GM19351 (cell line): ENCODE results near the gene H1-8.
"Not testable (repeated sequence)": the region's sequence is repeated elsewhere in the genome, so short reads cannot be mapped to it uniquely, and the experiment has no call there.

Source experiments
- ATAC-seq: cut with Tn5 transposase; IDR thresholded peaks from one replicate; pipeline ENCODE4 v1.9.1; 2021; ENCODE audit warnings: mild to moderate bottlenecking, moderate library complexity; ENCODE audit not compliant: unreplicated experiment

H1-8 gene, protein sequence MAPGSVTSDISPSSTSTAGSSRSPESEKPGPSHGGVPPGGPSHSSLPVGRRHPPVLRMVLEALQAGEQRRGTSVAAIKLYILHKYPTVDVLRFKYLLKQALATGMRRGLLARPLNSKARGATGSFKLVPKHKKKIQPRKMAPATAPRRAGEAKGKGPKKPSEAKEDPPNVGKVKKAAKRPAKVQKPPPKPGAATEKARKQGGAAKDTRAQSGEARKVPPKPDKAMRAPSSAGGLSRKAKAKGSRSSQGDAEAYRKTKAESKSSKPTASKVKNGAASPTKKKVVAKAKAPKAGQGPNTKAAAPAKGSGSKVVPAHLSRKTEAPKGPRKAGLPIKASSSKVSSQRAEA

GRCh38 chr3:129543156-129543790, at the start of gene H1-8:
TSS of gene H1-8 (plus strand) at chr3:129543175. CDS start at chr3:129543219, 44 bp downstream.
- ATAC-seq, result no peak

DNA sequence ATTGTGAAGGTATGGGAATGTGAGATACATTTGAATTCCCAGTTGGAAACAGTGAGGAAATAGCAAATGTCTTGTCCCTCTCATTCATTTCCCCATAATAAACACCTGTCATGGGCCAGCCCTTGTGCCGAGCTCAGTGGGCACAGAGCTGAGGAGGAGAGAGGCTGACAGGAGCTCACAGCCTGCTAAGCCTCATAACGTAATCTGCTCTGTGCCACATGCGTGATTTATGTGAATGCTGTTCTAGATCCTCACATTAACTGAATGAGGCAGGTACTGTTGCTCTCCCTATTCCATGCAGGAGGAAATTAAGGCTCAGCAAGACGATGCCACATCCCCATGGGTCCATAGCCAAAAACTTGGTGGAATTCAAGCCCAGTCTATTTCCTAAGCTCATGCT, 49.8 kb upstream of the H1-8 start:
- no peak for ATAC-seq

DNA sequence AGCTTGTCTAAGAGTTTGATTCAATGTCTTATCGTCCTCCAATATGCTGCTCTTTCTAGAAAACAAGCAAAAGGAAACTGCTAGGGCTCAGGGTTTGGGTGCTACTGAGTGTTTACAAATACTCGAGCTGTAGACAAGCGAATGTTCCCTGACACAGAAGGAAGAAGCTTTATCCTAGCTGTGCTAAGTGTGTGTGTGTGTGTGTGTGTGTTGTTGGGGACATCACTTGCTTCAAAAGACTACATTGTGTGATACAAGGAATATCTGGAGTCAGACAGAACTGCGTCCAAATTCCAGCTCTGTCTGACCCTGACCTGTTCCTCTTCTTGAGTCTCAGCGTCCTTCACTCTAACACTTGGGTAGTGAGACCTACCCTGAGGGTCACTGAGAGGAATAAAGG, 48.5 kb upstream of the H1-8 start:
- not testable (repeated sequence) for ATAC-seq

DNA sequence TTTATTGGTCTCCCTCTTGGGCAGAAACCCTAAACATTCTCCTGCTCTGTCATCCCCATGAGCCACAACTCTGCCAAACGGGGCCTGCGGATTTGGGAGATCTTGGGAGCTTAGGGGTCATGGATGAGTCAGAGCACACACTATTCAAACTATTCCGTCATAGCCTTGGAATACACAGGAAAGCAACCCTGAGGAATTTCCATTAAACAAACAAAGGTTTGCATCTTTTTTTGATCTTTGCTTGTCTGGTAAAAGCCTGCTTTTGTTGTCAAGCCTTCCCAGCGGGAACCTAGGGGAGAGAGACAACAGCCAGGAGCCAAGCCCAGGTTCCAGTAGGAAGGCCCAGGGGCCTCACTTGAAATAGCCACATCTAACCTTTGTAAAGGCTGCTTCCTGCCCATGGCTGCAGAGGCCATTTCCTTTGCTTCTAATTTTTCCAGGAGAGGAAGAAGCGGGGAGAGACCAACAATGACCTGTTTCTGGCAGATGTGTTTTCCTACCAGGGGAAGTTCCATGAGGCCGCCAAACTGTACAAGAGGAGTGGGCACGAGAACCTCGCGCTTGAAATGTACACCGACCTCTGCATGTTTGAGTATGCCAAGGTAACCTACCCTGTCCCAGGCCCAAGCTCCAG, 47.9 kb upstream of the H1-8 start:
- ATAC-seq, result not testable (repeated sequence)

- ATAC-seq, result not testable (repeated sequence)
These were observed 45.1 kb upstream of the H1-8 start for GRCh38 chr3:129497876-129498275.

DNA sequence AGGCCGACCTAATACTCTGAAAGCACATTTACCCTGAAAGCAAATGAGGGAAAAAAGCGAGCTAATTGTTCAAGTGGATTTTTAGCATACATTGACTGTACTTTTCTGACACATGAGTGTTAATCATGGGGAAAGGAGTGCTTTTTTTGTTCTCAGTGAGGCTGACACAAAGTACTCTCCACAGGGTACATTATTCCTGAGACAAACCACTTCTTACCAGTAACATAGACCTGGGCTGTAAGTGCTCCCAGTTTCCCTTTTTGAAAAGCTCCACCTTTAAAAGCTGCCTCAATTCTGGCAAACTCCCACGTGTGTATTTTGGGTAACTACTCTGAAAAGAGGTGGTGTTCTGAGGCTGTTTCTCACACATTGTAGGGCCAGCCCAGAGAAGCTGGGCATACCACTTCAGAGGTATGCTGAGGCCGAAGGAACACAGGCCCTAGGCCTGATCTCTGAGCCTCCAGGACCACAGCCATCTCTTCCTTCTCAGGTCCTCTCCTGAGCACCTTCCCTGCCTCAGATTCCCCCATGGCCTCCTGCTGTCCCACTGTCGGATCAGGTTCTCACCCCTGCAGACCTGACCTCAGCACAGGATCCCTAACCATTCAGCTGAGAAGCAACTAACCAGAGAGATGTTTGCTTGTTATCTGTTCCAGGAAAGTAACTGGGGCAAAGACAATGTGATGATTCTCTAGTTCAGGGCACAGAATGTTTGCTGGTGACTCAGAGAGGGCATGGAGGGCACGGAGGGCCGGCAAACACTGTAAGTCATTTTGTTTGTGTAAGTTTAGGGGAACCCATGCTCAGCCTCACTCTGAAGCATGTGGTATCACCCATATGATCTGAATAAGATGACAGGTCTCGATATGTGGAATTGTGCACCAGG, 44.1 kb upstream of the H1-8 start:
- not testable (repeated sequence) for ATAC-seq

DNA sequence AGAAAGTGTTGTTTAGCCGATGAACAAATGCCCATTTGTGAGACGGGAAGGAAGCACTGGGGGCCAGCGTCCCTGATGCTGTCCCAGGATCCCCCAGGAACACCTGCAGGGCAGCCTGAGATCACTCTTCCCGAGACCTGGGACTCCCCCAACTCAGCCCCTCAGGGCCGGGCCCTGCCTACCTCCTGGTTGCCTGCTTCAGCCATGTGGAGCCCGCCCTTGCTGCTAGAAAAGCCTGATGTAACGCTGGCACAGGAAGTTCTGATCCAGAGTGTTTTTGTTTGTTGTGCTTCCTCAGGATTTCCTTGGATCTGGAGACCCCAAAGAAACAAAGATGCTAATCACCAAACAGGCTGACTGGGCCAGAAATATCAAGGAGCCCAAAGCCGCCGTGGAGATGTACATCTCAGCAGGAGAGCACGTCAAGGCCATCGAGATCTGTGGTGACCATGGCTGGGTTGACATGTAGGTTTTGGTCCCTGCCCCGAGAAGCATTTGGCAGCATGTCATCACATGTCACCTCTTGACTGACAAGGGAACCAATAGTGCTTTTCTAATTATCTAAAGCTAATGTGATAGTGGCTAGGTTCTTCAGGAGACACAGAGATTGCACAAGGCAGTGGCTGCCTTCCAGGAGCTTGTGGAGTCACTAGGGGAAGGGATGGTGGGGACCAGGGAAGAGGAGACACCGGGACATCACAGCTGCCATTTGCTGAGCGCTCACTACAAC, 43.2 kb upstream of the H1-8 start:
- ATAC-seq, result not testable (repeated sequence)

DNA sequence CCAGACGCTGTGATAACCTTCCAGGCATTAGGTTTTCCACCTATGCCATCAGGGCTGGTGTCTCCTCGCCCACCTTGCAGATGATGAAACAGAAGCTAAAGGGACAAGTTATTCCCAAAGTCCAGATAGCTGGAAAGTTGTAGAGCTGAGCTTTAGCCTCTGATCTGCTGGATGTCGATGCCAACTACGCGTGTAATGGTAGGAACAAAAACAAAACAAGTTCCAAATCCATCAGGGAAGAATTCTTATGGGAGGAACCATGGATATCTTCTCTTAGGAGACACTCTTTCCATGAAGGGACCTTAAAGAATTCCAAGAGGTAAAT, 42.7 kb upstream of the H1-8 start:
- no peak for ATAC-seq

DNA sequence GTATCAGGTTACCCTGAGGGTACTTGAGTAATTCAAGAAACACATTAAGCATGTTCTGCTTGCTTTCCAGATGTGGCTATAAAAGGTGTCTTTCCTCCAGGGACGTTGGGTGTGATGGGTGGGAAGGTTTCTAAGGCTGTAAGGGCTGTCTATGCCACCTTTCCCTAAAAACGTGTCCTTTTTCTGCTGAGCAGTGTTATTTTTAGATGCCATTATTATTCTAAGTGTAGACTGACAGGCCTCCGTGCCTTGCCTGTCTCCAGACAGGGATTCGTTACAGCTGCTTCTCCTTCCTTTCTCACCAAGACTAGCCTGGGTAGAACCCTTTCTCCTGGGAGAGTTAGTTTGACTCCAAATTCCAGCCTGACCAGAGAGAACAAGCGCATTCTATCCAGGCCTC, 41.3 kb upstream of the H1-8 start:
- no peak for ATAC-seq

GRCh38 chr3:129502641-129503408, 40.1 kb upstream of the H1-8 start:
- ATAC-seq, result no peak

DNA sequence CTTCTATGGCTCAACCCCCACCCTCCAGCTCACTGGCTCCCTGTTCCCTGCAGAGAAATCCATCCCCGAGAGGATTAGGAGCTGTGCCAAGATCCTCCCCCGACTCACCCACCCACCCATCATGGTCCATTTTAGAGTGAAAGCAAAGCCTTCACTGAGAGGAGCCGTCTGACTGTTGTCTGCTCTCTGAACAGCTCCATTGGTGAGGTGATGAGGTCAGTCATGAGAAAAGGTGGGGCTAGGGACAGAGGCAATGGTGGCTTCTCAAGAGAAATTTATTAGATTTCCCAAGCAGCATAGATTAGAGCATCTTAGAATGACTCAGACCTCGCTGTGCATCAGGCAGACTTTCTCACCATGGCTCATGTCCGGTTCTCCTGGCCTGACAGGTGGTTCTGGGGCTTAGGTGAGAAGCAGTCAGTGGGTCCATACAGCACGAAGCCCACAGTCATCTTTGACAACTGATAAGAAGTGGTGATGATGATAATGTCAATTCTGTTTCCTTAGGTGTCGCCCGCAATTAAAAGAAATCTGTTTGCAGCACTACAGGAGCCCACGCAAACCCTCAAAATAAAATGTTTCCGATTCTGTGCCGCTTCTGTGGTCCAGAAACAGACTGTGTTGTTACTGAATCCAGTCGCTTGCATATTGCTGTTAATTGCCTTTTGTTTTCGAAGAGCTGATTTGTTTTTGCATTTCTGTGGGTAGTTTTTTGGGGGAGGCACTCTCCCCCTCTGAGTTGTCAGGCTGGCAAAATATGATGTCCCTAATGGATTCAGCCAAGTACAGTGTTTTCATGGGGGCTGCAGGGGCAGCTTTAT, 39.3 kb upstream of the H1-8 start:
- ATAC-seq, result no peak

- no peak for ATAC-seq
These were observed 38.4 kb upstream of the H1-8 start for GRCh38 chr3:129504471-129505100.

DNA sequence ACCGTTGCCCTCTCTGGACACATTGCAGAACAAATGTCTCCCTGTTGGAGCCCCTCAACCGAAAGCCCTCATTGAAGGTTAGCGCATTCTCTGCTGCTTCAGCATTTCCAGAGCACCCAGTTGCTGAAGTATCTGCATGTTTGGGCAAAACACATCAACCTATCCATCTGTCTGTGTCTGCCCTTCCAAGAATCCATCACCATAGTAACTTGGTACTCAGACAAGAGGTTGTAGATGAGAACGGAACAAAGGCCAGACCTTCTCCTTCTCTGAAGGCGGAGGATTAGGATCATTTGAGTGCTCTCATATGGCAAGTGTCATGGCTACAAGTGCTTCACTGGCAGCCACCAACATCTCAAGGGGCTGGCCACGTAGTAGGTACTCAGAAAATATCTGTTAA, 37.6 kb upstream of the H1-8 start:
- ATAC-seq, result no peak

GRCh38 chr3:129506231-129506742, 36.7 kb upstream of the H1-8 start:
- ATAC-seq, result no peak

DNA sequence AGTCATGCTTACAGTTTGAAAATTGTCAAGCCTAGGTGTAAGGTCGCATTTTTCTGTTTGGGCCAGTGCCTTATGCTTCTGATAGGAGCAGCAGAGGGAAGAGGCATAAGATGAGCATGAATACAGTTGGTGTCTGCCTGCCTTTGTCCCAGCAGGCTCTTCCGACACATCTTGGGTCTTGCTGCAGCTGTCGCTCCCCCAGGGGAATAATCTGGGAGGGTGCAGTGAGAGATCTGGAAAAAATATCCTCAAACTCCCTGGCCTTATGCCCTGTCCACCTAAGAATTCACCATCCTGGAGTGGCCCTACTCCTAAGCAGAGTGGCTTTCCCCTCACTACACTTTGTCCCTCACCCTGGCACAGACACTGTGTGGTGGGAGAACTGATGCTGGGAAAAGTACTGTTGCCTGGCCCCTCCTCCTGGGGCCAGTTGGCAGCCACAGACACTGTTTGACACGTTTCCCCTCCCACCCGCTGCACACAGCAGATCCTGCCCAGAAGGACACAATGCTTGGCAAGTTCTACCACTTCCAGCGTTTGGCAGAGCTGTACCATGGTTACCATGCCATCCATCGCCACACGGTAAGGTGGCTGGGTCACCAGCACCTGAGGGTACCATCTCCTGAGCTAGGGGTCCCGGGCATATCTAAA, 35.7 kb upstream of the H1-8 start:
- ATAC-seq, result no peak

DNA sequence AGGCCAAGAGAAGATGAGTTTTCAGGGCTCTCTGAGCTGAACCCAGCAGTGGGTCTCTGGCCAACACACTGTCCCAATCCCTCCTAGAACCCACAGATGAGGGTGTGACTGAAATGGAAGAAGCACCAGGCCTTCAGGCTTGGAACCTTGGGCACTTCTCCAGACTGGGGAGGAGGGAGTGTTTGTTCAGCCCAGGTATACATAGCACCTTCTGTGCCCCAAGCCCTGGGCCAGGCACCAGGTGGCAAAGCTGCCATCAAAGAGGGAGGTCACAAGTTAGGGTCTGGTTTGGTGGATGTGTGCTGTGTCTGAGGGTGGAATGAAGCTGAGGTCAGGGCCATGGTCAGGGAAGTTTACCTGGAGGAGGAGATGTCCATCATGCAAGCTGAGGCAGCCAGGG, 30.4 kb upstream of the H1-8 start:
- ATAC-seq, result no peak

- no peak for ATAC-seq
These were observed 29.3 kb upstream of the H1-8 start for GRCh38 chr3:129513705-129514104.

DNA sequence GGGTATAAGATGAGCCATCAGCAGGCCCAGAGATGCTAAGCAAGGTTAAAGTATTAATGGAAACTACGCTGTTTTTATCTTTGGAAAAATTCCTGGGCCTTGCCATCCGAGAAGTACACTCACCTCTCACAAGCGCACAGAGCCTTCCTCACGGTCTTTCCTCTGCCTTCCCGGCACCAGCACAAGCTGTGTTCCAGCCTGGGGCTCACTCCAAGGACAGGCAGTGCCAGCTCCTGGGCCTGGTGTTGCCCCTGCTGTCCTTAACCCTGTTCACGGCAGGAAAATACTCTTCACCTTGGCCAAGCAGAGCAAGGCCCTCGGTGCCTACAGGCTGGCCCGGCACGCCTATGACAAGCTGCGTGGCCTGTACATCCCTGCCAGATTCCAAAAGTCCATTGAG, 28.9 kb upstream of the H1-8 start:
- ATAC-seq, result no peak
